Gastroesophageal sphincter (tissue), 4 donors: ENCODE measurements around the gene LIF. TPM values are rescaled to one million over a fixed set of nuclear protein-coding genes. Genes with fewer than 3 reads are reported as not detected.

Experiments
- ATAC-seq: fragments of 150-250 bp; one replicate; pipeline ENCODE4 v1.9.1; 2016; ENCODE audit warnings: mild to moderate bottlenecking, moderate library complexity
- H3K27ac ChIP-seq, 4 donors: fragments of 200-600 bp; sonication (generic) in 3 of 4; 1 replicate in 3 of 4; 2 replicates in 1 of 4; pipeline ENCODE4 v1.5.1; 2016 to 2019
- H3K27me3 ChIP-seq: fragments of 200-600 bp; sonication (generic); one replicate; pipeline ENCODE4 v1.5.1; 2019
- H3K36me3 ChIP-seq, 2 donors: fragments of 200-600 bp; sonication (generic); one replicate each; pipeline ENCODE4 v1.5.1; 2019; ENCODE audit warnings: control low read depth in 1 of 2
- H3K4me1 ChIP-seq, 3 donors: fragments of 200-600 bp; sonication (generic); 1 replicate in 2 of 3; 2 replicates in 1 of 3; pipeline ENCODE4 v1.5.1; 2016 to 2019; ENCODE audit warnings: control low read depth in 2 of 3
- H3K4me3 ChIP-seq, 2 donors: fragments of 200-600 bp; sonication (generic); one replicate each; pipeline ENCODE4 v1.5.1; 2019; ENCODE audit warnings: mild to moderate bottlenecking in 1 of 2, moderate library complexity in 1 of 2
- H3K9me3 ChIP-seq, 3 donors: fragments of 200-600 bp; sonication (generic); one replicate each; pipeline ENCODE4 v1.5.1; 2017 to 2019; ENCODE audit warnings: control low read depth in 2 of 3
- EP300 ChIP-seq: sonication (generic); formaldehyde crosslinking; IDR thresholded peaks from one replicate; pipeline ENCODE4 v1.6.1; 2017; ENCODE audit warnings: antibody characterized with exemption, mild to moderate bottlenecking
- POLR2A ChIP-seq, 2 donors: fragments of 450-650 bp; IDR thresholded peaks; one replicate each; pipeline ENCODE4 v1.6.1; 2017; ENCODE audit warnings: antibody characterized with exemption in 2 of 2, mild to moderate bottlenecking in 2 of 2, moderate library complexity in 1 of 2
- POLR2AphosphoS5 ChIP-seq: sonication (generic); formaldehyde crosslinking; IDR thresholded peaks from one replicate; pipeline ENCODE4 v1.6.1; 2017; ENCODE audit warnings: antibody characterized with exemption
- WGBS, 2 donors: methylation state at CpG; one replicate each; pipeline ENCODE4 v1.1.5; 2018; ENCODE audit warnings: low coverage in 1 of 2; 5-methylcytosine and 5-hydroxymethylcytosine counted together
- total RNA-seq, 4 donors: library from RNA; depleted of rRNA; stranded (reverse); fragments of >200 nt; gene quantifications; one replicate each; pipeline ENCODE4 v1.1.0, GENCODE V29; 2016
- TF ChIP-seq, protein P1 (sequence below), 4 experiments: fragments of 200-600 bp in 2 of 4; fragments of 450-650 bp in 2 of 4; sonication (generic) in 1 of 4; IDR thresholded peaks; one replicate each; pipeline ENCODE4 v1.5.1; 2017 to 2019; ENCODE audit warnings: antibody characterized with exemption in 4 of 4, mild to moderate bottlenecking in 2 of 4, moderate library complexity in 2 of 4

The LIF gene
- total RNA-seq, 4 donors from 2014 or later = 0.58 to 15.8 (median 0.59) TPM; not detected in 1

DNA sequence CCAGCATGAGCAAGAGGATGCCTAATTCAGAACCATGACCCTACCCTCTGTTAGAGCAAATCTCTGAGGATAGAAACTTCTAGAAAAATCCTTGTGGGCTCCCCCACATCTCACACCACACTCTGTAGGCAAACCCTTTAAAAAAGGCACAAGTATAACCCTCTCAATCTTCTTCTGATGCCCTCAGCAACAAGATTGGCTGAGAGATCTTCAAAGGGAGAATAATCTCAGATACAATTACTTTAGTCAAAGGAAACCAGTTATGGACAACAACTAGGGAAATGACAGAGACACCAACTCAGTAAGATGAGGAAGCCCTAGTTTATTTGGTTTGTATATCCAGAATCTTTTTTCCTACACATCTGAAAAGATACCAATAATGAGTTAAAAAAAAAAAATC is 49.2 kb downstream of the LIF start:
- Histone ChIP-seq H3K4me3 (no peak overlapping the region), H3K27me3 (peaks cover 10% of the 10 kb centered on the region), H3K36me3 (no peaks in the 10 kb centered on the region), H3K27ac (peak overlapping the region in 3 of 4 donors; percentile 21 to 69 (median 61)), H3K9me3 (no peaks in the 10 kb centered on the region), H3K4me1 (peaks cover 0 to 20% (median 4%) of the 10 kb centered on the region in 3 donors)
- no peak for ATAC-seq
- TF ChIP-seq POLR2A (IDR thresholded peaks at IDR 0.05) = no peak
- no peak for TF ChIP-seq POLR2AphosphoS5
- TF ChIP-seq, protein P1, sequence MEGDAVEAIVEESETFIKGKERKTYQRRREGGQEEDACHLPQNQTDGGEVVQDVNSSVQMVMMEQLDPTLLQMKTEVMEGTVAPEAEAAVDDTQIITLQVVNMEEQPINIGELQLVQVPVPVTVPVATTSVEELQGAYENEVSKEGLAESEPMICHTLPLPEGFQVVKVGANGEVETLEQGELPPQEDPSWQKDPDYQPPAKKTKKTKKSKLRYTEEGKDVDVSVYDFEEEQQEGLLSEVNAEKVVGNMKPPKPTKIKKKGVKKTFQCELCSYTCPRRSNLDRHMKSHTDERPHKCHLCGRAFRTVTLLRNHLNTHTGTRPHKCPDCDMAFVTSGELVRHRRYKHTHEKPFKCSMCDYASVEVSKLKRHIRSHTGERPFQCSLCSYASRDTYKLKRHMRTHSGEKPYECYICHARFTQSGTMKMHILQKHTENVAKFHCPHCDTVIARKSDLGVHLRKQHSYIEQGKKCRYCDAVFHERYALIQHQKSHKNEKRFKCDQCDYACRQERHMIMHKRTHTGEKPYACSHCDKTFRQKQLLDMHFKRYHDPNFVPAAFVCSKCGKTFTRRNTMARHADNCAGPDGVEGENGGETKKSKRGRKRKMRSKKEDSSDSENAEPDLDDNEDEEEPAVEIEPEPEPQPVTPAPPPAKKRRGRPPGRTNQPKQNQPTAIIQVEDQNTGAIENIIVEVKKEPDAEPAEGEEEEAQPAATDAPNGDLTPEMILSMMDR (IDR thresholded peaks at IDR 0.05) = no peak
- TF ChIP-seq EP300 = no peak

DNA sequence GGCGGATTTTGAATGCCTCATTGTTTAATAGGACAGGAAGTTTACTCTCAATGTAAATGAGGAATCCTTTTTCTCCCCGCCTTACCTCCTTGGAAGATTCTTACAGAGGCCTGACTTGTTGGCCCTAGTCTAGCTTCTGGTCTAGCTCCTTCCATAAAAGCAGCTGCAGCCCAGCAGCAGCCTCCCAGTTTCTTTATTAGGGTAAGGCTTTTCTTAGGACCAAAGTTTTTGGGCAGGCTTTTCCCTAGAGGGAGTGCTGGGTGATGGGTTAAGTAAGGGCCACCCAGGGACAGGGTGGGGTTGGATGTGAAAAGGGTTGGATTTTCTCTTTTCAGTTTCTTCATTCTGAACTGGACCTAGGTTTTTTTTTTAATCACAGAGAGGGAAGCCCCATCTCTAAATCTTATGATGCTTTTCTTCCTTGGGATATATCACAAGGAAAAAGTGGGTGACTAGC is 49.7 kb downstream of the LIF start:
- H3K27ac ChIP-seq = peak overlapping the region in 3 of 4 donors; percentile 61 to 78 (median 69)

DNA sequence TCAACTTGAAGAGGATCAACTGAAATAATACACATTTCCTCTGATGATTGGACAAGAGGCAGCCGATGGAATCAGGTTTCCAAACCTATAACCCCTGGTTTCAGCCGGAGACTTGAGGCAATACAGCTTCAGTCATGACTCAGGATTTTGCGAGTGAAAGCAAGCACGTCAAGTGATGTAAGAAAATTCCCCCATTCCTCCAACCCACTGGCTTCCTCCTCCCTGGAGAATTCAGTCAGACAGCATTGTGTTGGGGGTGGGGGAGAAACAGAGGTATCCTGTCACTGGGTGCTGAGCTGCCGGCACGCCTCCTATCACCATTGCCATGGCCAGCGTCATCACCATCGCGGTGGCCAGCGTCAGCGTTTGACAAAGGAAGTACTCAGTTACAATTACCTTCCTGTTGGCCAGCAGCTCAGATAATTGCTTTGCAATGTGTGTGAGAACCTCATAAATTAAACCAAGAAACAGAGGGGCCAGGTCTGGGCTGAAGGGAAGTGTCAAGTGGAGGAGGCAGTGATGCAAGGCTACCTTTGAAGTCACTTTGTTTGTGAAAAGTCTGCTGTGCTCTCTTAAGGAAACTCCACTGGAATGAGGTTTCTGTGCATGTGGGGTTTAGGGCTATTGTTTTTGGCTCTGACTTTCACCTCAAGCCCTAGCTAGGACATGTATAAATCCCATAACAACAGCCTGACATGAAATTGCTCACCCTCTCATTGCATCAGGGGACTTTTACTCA is 50.2 kb downstream of the LIF start:
- Histone ChIP-seq H3K9me3 (no peaks in the 10 kb centered on the region), H3K4me1 (peaks cover 0 to 20% (median 4%) of the 10 kb centered on the region in 3 donors), H3K27me3 (peaks cover 7% of the 10 kb centered on the region), H3K4me3 (no peak overlapping the region), H3K27ac (peak overlapping the region; percentile 57 to 78 (median 65)), H3K36me3 (no peaks in the 10 kb centered on the region)
- ATAC-seq = peak; percentile 88
- TF ChIP-seq EP300 (no peak), POLR2A (IDR thresholded peaks at IDR 0.05) (no peak), POLR2AphosphoS5 (no peak)
- TF ChIP-seq, protein P1 (IDR thresholded peaks at IDR 0.05) = no peak
- WGBS, 2 donors = 6 to 20% methylated on average over 5 to 7 of the region's 11 CpGs

More for the DNA sequence above, 49.7 kb downstream of the LIF start:
- H3K4me1 ChIP-seq = peaks cover 0 to 20% (median 4%) of the 10 kb centered on the region in 3 donors
- H3K36me3 ChIP-seq = no peaks in the 10 kb centered on the region
- TF ChIP-seq EP300 (no peak), POLR2AphosphoS5 (no peak), POLR2A (IDR thresholded peaks at IDR 0.05) (no peak)
- TF ChIP-seq, protein P1 (IDR thresholded peaks at IDR 0.05) = no peak
- peak; percentile 4 for ATAC-seq
- 5 to 20% methylated on average over 1 to 2 of the region's 2 CpGs for WGBS, 2 donors
- no peaks in the 10 kb centered on the region for H3K9me3 ChIP-seq
- no peak overlapping the region for H3K4me3 ChIP-seq
- peaks cover 6% of the 10 kb centered on the region for H3K27me3 ChIP-seq

DNA sequence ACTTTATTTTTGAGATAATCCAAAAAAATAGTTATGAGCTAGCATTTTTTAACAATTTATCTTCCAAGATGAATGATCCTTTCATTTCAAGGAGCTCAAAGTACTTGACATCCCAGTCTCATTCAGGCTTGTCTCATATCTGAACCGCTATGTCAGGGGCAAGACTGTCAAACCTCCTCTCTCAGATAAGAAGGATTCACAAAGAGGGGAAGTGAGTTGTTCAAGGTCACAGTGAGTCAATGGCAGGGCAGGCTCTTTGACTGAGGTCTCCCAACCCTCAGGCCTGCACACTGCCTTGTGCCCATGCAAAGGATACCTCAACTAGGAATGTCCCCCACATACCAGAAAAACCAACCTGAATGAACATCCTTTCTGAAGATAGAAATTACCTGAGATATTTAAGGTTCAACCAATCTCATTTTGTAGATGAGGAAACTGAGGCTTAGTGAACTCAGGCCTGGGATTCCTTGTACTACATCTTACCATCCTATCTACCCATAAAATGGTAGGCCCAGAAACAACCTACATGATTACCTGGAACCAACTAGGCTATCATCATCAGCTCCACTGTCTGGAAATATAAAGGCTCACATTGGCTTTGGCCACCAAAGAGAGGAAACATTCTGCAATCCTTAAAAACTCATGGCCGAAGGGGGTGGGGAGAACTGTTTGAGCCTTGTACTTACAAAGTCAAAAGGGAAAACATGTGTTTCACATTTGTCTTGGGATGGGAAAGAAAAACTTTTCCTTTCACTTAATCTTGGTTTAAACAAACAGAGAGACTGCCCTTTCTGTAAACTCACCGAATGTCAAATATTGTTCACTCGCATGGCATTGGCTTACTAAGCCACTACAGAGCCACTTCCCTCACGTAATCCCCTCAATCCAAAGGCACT is 51.1 kb downstream of the LIF start:
- no peak for TF ChIP-seq EP300
- peak; percentile 25 for ATAC-seq
- no peaks in the 10 kb centered on the region for H3K9me3 ChIP-seq
- peaks cover 0 to 20% (median 4%) of the 10 kb centered on the region in 3 donors for H3K4me1 ChIP-seq
- H3K27me3 ChIP-seq = peaks cover 15% of the 10 kb centered on the region
- 39 to 47% methylated on average over 5 of the region's 5 CpGs for WGBS, 2 donors
- no peak overlapping the region for H3K4me3 ChIP-seq
- peak overlapping the region; percentile 57 to 78 (median 65) for H3K27ac ChIP-seq
- H3K36me3 ChIP-seq = no peaks in the 10 kb centered on the region

DNA sequence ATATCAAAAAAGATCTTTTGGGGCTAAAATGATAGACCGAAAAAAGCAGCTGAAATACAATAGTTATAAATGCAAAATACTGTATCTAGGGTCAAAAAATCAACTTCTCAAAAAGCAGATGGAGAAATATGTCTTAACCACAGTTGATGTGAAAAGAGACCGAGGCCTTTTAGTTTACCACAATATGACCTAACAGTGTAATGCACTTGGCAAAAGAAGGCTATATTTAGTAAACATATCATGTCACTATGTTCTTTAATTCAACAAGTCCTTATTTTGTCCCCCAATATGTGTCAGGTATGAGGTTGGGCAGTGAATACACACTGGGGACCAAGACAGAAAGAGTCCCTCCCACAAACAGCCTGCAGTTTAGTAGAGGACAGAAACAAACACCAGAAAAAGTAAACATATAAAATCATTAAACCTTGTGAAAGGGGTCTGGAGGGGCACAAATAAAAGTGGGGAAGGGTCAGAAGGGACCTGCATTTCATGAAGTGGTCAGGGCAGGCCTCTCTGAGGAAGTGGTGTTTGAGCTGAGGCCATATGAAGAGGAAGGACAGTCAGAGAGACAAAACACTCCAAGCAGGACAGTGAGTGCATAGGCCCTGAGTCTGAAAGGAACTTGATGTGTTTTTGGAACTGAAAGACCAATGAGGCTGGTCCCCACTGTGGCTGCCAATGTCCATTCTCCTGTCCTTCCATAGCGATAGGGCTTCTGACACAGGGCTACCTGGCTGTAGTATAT is 53.4 kb downstream of the LIF start:
- Histone ChIP-seq H3K9me3 (no peaks in the 10 kb centered on the region), H3K4me1 (peaks cover 0 to 20% (median 4%) of the 10 kb centered on the region in 3 donors), H3K27ac (no peak overlapping the region), H3K36me3 (no peaks in the 10 kb centered on the region), H3K4me3 (no peak overlapping the region), H3K27me3 (peaks cover 27% of the 10 kb centered on the region)
- WGBS, 2 donors = 87 to 92% methylated on average over 2 of the region's 3 CpGs
- TF ChIP-seq EP300 (no peak), POLR2A (IDR thresholded peaks at IDR 0.05) (no peak), POLR2AphosphoS5 (no peak)
- TF ChIP-seq, protein P1 (IDR thresholded peaks at IDR 0.05) = no peak
- no peak for ATAC-seq
